ENCODE data around the gene CTXN1. TPM values are rescaled to one million over a fixed set of nuclear protein-coding genes. Genes with fewer than 3 reads are reported as not detected.
A peak's percentile ranks its signal among the peaks of the same experiment; 100 is the strongest.

Gene CTXN1
- total and polyA plus RNA-seq, 2 donors (not counting 3 experiments of a cell fraction or from before 2014, with no cell fraction given): 16.0 to 27.6 TPM

DNA sequence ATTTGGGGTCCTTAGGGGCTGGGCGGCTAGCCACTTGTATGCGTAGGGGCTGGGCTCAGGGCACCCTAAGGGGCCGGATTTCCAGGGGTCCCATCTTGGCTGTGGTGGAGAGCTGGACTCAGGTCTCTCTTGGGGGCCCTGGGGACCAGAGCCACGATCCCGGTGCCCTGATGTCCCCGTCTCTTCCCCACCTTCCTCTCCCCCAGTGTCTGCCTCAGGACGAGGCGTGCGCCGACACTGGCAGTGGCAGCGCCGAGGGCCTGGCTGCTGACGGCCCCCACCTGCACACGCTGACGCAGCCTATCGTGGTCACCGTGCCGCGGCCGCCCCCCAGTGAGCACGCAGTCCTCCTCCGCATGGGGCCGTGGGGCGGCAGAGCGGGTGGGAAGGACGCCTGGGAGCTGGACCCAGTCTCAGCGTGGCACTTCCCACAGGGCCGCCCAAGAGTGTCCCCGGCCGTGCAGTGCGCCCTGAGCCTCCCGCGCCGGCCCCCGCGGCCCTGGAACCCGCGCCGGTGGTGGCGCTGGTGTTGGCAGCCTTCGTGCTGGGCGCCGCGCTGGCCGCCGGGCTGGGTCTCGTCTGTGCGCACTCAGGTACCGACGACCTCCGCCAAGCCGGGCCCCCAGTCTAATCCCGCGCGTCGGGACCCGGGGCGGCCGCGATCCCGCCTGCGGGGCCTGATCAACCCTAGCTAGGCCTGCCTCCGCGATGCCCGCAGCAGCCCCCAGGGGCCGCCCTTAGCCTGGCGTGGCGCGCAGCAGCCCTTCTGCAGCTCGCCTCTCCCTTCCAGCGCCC lies 8.5 kb downstream of the CTXN1 start:
- peaks cover 0 to 3% of the 10 kb centered on the region in 2 experiments for H3K36me3 ChIP-seq (ENCODE audit: control insufficient read depth in 2 of 2, extremely low read depth in 1 of 2, insufficient read depth in 2 of 2, low read length in 2 of 2)
- peak overlapping the region; percentile 9 for H3K9ac ChIP-seq (replicated peaks; ENCODE audit: extremely low read depth, insufficient read depth, low read length)
- TF ChIP-seq, protein P1, sequence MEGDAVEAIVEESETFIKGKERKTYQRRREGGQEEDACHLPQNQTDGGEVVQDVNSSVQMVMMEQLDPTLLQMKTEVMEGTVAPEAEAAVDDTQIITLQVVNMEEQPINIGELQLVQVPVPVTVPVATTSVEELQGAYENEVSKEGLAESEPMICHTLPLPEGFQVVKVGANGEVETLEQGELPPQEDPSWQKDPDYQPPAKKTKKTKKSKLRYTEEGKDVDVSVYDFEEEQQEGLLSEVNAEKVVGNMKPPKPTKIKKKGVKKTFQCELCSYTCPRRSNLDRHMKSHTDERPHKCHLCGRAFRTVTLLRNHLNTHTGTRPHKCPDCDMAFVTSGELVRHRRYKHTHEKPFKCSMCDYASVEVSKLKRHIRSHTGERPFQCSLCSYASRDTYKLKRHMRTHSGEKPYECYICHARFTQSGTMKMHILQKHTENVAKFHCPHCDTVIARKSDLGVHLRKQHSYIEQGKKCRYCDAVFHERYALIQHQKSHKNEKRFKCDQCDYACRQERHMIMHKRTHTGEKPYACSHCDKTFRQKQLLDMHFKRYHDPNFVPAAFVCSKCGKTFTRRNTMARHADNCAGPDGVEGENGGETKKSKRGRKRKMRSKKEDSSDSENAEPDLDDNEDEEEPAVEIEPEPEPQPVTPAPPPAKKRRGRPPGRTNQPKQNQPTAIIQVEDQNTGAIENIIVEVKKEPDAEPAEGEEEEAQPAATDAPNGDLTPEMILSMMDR (IDR thresholded peaks at IDR 0.05; ENCODE audit: extremely low read depth in 1 of 2, insufficient read depth in 1 of 2, low read depth in 1 of 2, low read length in 2 of 2): peak; percentile 62 to 82
- TF ChIP-seq JUN (IDR thresholded peaks at IDR 0.05; ENCODE audit: borderline replicate concordance, insufficient read depth, insufficient read length, low read depth): no peak
- peak; percentile 65 for TF ChIP-seq EZH2 (IDR thresholded peaks at IDR 0.05; ENCODE audit: borderline replicate concordance, low read depth, low read length, severe bottlenecking)
- no TSS peak for BruUV-seq (replicated peaks)
- H3K4me1 ChIP-seq (ENCODE audit: control insufficient read depth, extremely low read depth, insufficient read depth, low read length): peaks cover 22% of the 10 kb centered on the region
- H4K20me1 ChIP-seq (replicated peaks; ENCODE audit: control insufficient read depth, extremely low read depth, insufficient read depth, low read length): no peaks in the 10 kb centered on the region
- peak overlapping the region; percentile 72 for H2AFZ ChIP-seq (ENCODE audit: low read depth, low read length)
- no peaks in the 10 kb centered on the region for H3K9me3 ChIP-seq (replicated peaks; ENCODE audit: control insufficient read depth, insufficient read depth, low read length)
- peak overlapping the region in 1 of 3 experiments; percentile 21 for H3K4me3 ChIP-seq (replicated peaks in 1 of 3; ENCODE audit: insufficient read depth in 1 of 3, low read depth in 1 of 3, low read length in 3 of 3)
- DNase-seq (ENCODE audit: low read depth, low spot score) (peak; percentile 56), FAIRE-seq (no peak)
- POLR2A ChIA-PET: interaction anchor here (1.4 kb wide), 1 partner anchor 14 kb away, joined by 4 read pairs; the partner anchor contains the start of gene MAP2K7
- dilution Hi-C loops (cut with MboI; ENCODE audit: extremely low pct_ligation_motif_present, low sequenced_read_pairs) (no loop called here), intact Hi-C loops (cut with micrococcal nuclease) (no loop called here)
- no peak overlapping the region for H3K27ac ChIP-seq (ENCODE audit: insufficient read depth, low read depth, low read length)
- H3K4me2 ChIP-seq (ENCODE audit: insufficient read depth, low read length): peak overlapping the region; percentile 54
- H3K27me3 ChIP-seq (ENCODE audit: control insufficient read depth in 2 of 2, insufficient read depth in 2 of 2, low read length in 2 of 2): peaks cover 18 to 31% of the 10 kb centered on the region in 2 experiments
- CTCF ChIA-PET: interaction anchor here (0.7 to 2.4 kb wide), 17 partner anchors 11 to 349 kb away, joined by 3 to 16 read pairs (median 4); partner anchors contain the start of genes LRRC8E, MAP2K7 and TIMM44
- no peaks in the 10 kb centered on the region for H3K9me1 ChIP-seq (replicated peaks; ENCODE audit: control insufficient read depth, extremely low read depth, insufficient read depth, low read length)
- no peaks in the 10 kb centered on the region for H3K79me2 ChIP-seq (ENCODE audit: control insufficient read depth, insufficient read depth, low read length)

DNA sequence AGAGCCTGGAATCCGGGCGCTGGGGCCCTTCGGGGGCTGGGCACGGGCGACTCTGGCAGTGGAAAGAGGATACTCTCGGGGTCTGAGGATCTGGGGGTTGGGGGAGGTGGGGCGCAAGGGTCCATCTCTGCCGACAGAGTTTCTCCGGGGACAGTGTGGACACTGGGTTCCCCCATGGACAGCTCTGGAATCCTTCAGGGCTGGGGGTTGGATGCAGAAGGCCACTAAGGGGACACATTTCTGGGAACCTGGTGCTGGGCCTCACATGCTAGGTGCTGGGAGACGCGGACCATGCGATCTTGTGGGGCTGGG lies 9.0 kb downstream of the CTXN1 start:
- Histone ChIP-seq H3K4me3 (replicated peaks in 1 of 3; ENCODE audit: insufficient read depth in 1 of 3, low read depth in 1 of 3, low read length in 3 of 3) (no peak overlapping the region), H2AFZ (ENCODE audit: low read depth, low read length) (peak overlapping the region; percentile 23), H4K20me1 (replicated peaks; ENCODE audit: control insufficient read depth, extremely low read depth, insufficient read depth, low read length) (no peaks in the 10 kb centered on the region), H3K4me2 (ENCODE audit: insufficient read depth, low read length) (peak overlapping the region; percentile 19), H3K27ac (ENCODE audit: insufficient read depth, low read depth, low read length) (no peak overlapping the region), H3K79me2 (ENCODE audit: control insufficient read depth, insufficient read depth, low read length) (no peaks in the 10 kb centered on the region), H3K9ac (replicated peaks; ENCODE audit: extremely low read depth, insufficient read depth, low read length) (no peak overlapping the region), H3K9me3 (replicated peaks; ENCODE audit: control insufficient read depth, insufficient read depth, low read length) (no peaks in the 10 kb centered on the region), H3K9me1 (replicated peaks; ENCODE audit: control insufficient read depth, extremely low read depth, insufficient read depth, low read length) (no peaks in the 10 kb centered on the region), H3K27me3 (ENCODE audit: control insufficient read depth in 2 of 2, insufficient read depth in 2 of 2, low read length in 2 of 2) (peaks cover 18 to 31% of the 10 kb centered on the region in 2 experiments), H3K4me1 (ENCODE audit: control insufficient read depth, extremely low read depth, insufficient read depth, low read length) (peaks cover 22% of the 10 kb centered on the region), H3K36me3 (ENCODE audit: control insufficient read depth in 2 of 2, extremely low read depth in 1 of 2, insufficient read depth in 2 of 2, low read length in 2 of 2) (peaks cover 0 to 3% of the 10 kb centered on the region in 2 experiments)
- FAIRE-seq (no peak), DNase-seq (ENCODE audit: low read depth, low spot score) (no peak)
- dilution Hi-C loops (cut with MboI; ENCODE audit: extremely low pct_ligation_motif_present, low sequenced_read_pairs) (no loop called here), intact Hi-C loops (cut with micrococcal nuclease) (no loop called here)
- BruUV-seq (replicated peaks): no TSS peak
- ChIA-PET POLR2A (no interaction called here), CTCF (interaction anchor here (0.7 to 2.4 kb wide), 8 partner anchors 12 to 349 kb away, joined by 3 to 11 read pairs (median 5); partner anchors contain the start of gene MAP2K7)
- TF ChIP-seq POLR2A (IDR thresholded peaks at IDR 0.05; ENCODE audit: low read depth, low read length) (no peak), POLR2AphosphoS5 (IDR thresholded peaks at IDR 0.05; ENCODE audit: insufficient read depth, low read depth, low read length) (no peak), GATA2 (IDR thresholded peaks at IDR 0.05; ENCODE audit: insufficient read depth, insufficient read length, low read depth, low read length) (no peak), MAX (IDR thresholded peaks at IDR 0.05; ENCODE audit: insufficient read depth, insufficient read length) (no peak), EZH2 (IDR thresholded peaks at IDR 0.05; ENCODE audit: borderline replicate concordance, low read depth, low read length, severe bottlenecking) (peak; percentile 51), FOS (IDR thresholded peaks at IDR 0.05; ENCODE audit: borderline replicate concordance, insufficient read depth, low read length) (no peak), JUN (IDR thresholded peaks at IDR 0.05; ENCODE audit: borderline replicate concordance, insufficient read depth, insufficient read length, low read depth) (no peak), MYC (IDR thresholded peaks at IDR 0.05; ENCODE audit: low read depth, low read length) (no peak)
- TF ChIP-seq, protein P1 (IDR thresholded peaks at IDR 0.05; ENCODE audit: extremely low read depth in 1 of 2, insufficient read depth in 1 of 2, low read depth in 1 of 2, low read length in 2 of 2): no peak
